GM23338 (cell line): ENCODE results near the gene LIMA1. TPM values are rescaled to one million over a fixed set of nuclear protein-coding genes. Genes with fewer than 3 reads are reported as not detected.

ENCODE experiments used
- ATAC-seq: fragments of 200-7000 bp; cut with Tn5 transposase; 3 replicates; pipeline ENCODE4 v1.9.1; 2020
- DNase-seq: peaks from one replicate; pipeline ENCODE4 v3.0.0-alpha.2; 2015; ENCODE audit warnings: low spot score
- H2AFZ ChIP-seq: fragments of 200-600 bp; sonication (generic); 2 replicates; pipeline ENCODE4 v1.8.0; 2016; ENCODE audit warnings: antibody characterized with exemption, mild to moderate bottlenecking, moderate library complexity
- H3F3A ChIP-seq: fragments of 200-600 bp; sonication (generic); replicated peaks from 2 replicates; pipeline ENCODE4 v1.8.0; 2017; ENCODE audit warnings: antibody characterized with exemption, mixed run types, low read depth
- H3K27ac ChIP-seq: fragments of 200-600 bp; sonication (generic); 2 replicates; pipeline ENCODE4 v1.6.1; 2016; ENCODE audit warnings: low read depth
- H3K27me3 ChIP-seq: fragments of 200-600 bp; sonication (generic); 2 replicates; pipeline ENCODE4 v1.8.0; 2016; ENCODE audit warnings: mild to moderate bottlenecking, mixed run types, moderate library complexity; ENCODE audit not compliant: insufficient read depth
- H3K36me3 ChIP-seq: fragments of 200-600 bp; sonication (generic); 2 replicates; pipeline ENCODE4 v1.8.0; 2016; ENCODE audit warnings: mild to moderate bottlenecking; ENCODE audit not compliant: insufficient read depth
- H3K4me1 ChIP-seq: fragments of 200-600 bp; sonication (generic); 2 replicates; pipeline ENCODE4 v1.8.0; 2016; ENCODE audit warnings: mild to moderate bottlenecking, moderate library complexity; ENCODE audit not compliant: insufficient read depth
- H3K4me2 ChIP-seq: fragments of 200-600 bp; sonication (generic); 2 replicates; pipeline ENCODE4 v1.7.1; 2017; ENCODE audit warnings: mixed run types
- H3K4me3 ChIP-seq: fragments of 200-600 bp; sonication (generic); 2 replicates; pipeline ENCODE4 v1.6.1; 2016; ENCODE audit warnings: mixed run types
- H3K79me2 ChIP-seq: fragments of 200-600 bp; sonication (generic); replicated peaks from 2 replicates; pipeline ENCODE4 v1.8.0; 2017; ENCODE audit warnings: mild to moderate bottlenecking; ENCODE audit not compliant: insufficient read depth
- H3K9me2 ChIP-seq: fragments of 200-600 bp; sonication (generic); 2 replicates; pipeline ENCODE4 v1.8.0; 2017; ENCODE audit not compliant: insufficient read depth
- H4K20me1 ChIP-seq: fragments of 200-600 bp; sonication (generic); replicated peaks from 2 replicates; pipeline ENCODE4 v1.8.0; 2017; ENCODE audit warnings: mild to moderate bottlenecking; ENCODE audit not compliant: insufficient read depth
- H3K27ac Mint-ChIP-seq: 2 replicates; pipeline ENCODE4 v1.8.0; 2020; ENCODE audit warnings: inconsistent platforms, mild to moderate bottlenecking, moderate library complexity, mixed read lengths
- H3K27me3 Mint-ChIP-seq: 3 replicates; pipeline ENCODE4 v1.8.0; 2022; ENCODE audit warnings: low read depth, mild to moderate bottlenecking, moderate library complexity, mixed read lengths, inconsistent platforms; ENCODE audit not compliant: insufficient read depth, poor library complexity
- H3K36me3 Mint-ChIP-seq: 3 replicates; pipeline ENCODE4 v1.8.0; 2021; ENCODE audit warnings: low read depth, mild to moderate bottlenecking, inconsistent platforms, moderate library complexity, mixed read lengths
- H3K4me1 Mint-ChIP-seq: 3 replicates; pipeline ENCODE4 v1.8.0; 2020; ENCODE audit warnings: mild to moderate bottlenecking, inconsistent platforms, mixed read lengths
- H3K4me3 Mint-ChIP-seq: 3 replicates; pipeline ENCODE4 v1.8.0; 2021; ENCODE audit warnings: moderate library complexity, mild to moderate bottlenecking, inconsistent platforms, mixed read lengths
- H3K9me3 Mint-ChIP-seq: 3 replicates; pipeline ENCODE4 v1.8.0; 2020; ENCODE audit warnings: moderate library complexity, mild to moderate bottlenecking, inconsistent platforms, mixed read lengths
- CREB1 ChIP-seq: fragments of 250-450 bp; sonication (Bioruptor Pico); IDR thresholded peaks from 2 replicates; pipeline ENCODE4 v1.5.0; 2020; ENCODE audit warnings: low read depth, mild to moderate bottlenecking, moderate library complexity
- CTCF ChIP-seq, 2 experiments: fragments of 200-600 bp in 1 of 2; sonication (generic) in 1 of 2; conservative IDR thresholded peaks; 2 replicates each; pipeline versions ENCODE4 v1.5.1 to v1.6.1; 2016 to 2017; ENCODE audit warnings: antibody characterized with exemption in 2 of 2, low read depth in 2 of 2, mild to moderate bottlenecking in 2 of 2, moderate library complexity in 1 of 2
- EZH2 ChIP-seq: fragments of 200-600 bp; sonication (generic); IDR thresholded peaks from one replicate; pipeline ENCODE4 v1.8.0; 2017; ENCODE audit warnings: antibody characterized with exemption, mild to moderate bottlenecking, low read depth; ENCODE audit not compliant: unreplicated experiment
- EZH2phosphoT487 ChIP-seq: fragments of 200-600 bp; sonication (generic); IDR thresholded peaks from one replicate; pipeline ENCODE4 v1.8.1; 2018; ENCODE audit warnings: antibody characterized with exemption; ENCODE audit not compliant: unreplicated experiment
- JUNB ChIP-seq: IDR thresholded peaks from one replicate; pipeline ENCODE4 v1.6.1; 2016; ENCODE audit warnings: antibody characterized with exemption; ENCODE audit not compliant: unreplicated experiment
- NANOG ChIP-seq: IDR thresholded peaks from 2 replicates; pipeline ENCODE4 v1.6.1; 2016; ENCODE audit warnings: antibody characterized with exemption, borderline replicate concordance
- ZNF331 ChIP-seq: fragments of 250-450 bp; sonication (Bioruptor Pico); IDR thresholded peaks from 2 replicates; pipeline ENCODE4 v1.5.0; 2020; ENCODE audit warnings: low read depth, mild to moderate bottlenecking, moderate library complexity
- ZNF462 ChIP-seq: fragments of 250-450 bp; sonication (Bioruptor Pico); IDR thresholded peaks from 2 replicates; pipeline ENCODE4 v1.5.0; 2020; ENCODE audit warnings: mild to moderate bottlenecking, moderate library complexity
- polyA plus RNA-seq: library from polyadenylated mRNA; unstranded; fragments of >200 nt; fragmentation: Nextera tagmentation; extraction: Ambion mirVana; gene quantifications from 2 replicates; pipeline ENCODE4 v1.2.1, GENCODE V29; 2016
- total RNA-seq: library from RNA; depleted of rRNA; stranded (reverse); fragments of >200 nt; shearing (Covaris generic); gene quantifications from 2 replicates; pipeline ENCODE4 v1.2.3, GENCODE V29; 2014
- TF ChIP-seq, protein P1 (sequence below): IDR thresholded peaks from 2 replicates; pipeline ENCODE4 v1.6.1; 2016; ENCODE audit warnings: antibody characterized with exemption

LIMA1 gene
- total and polyA plus RNA-seq, 2 experiments from 2014 or later = 27.7 to 29.6 TPM

- TF ChIP-seq EZH2phosphoT487 (no peak), CTCF (conservative IDR thresholded peaks at IDR 0.05; ENCODE audit: low read depth in 2 of 2) (no peak; a peak in 1 of 4 replicates), JUNB (no peak), EZH2 (no peak)
Observed at GRCh38 chr12:50317203-50317602, 33.9 kb upstream of the LIMA1 start (continued).

DNA sequence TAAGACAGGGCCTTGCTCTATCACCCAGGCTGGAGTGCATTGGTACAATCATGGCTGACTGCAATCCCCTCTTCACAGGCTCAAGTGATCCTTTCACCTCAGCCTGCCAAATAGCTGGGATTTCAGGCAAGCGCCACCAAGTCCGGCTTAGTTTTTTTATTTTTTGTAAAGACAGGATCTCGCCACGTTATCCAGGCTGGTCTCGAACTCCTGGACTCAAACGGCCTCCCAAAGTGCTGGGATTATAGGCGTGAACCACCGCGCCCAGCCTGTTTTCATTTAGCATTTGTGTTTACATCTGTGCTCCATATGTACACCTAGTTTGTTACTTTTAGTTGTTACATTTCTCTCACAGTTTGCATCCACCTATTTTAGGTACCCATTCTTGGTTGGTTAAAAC is 32.5 kb upstream of the LIMA1 start:
- Histone ChIP-seq H3K4me3 (no peak overlapping the region), H3F3A (no peaks in the 10 kb centered on the region), H3K27me3 (no peaks in the 10 kb centered on the region), H3K27ac (no peak overlapping the region), H3K4me2 (no peak overlapping the region), H3K4me1 (0 out of 2 replicates have a peak, but pooled peaks cover under 1% of the 10 kb centered on the region), H3K36me3 (no peaks in the 10 kb centered on the region), H4K20me1 (no peaks in the 10 kb centered on the region), H3K79me2 (no peaks in the 10 kb centered on the region), H3K9me2 (no peaks in the 10 kb centered on the region), H2AFZ (no peak overlapping the region)
- H3K27me3 Mint-ChIP-seq = no peaks in the 10 kb centered on the region
- no peak overlapping the region for H3K4me3 Mint-ChIP-seq
- no peaks in the 10 kb centered on the region for H3K36me3 Mint-ChIP-seq
- no peak overlapping the region for H3K27ac Mint-ChIP-seq
- H3K9me3 Mint-ChIP-seq = no peaks in the 10 kb centered on the region
- H3K4me1 Mint-ChIP-seq = no peaks in the 10 kb centered on the region
- no peak for ATAC-seq
- DNase-seq = no peak
- TF ChIP-seq ZNF331 (CRISPR knock-in tag) (no peak), CTCF (conservative IDR thresholded peaks at IDR 0.05; ENCODE audit: low read depth in 2 of 2) (no peak), NANOG (no peak), EZH2 (no peak), JUNB (no peak), CREB1 (CRISPR knock-in tag) (no peak), ZNF462 (CRISPR knock-in tag) (no peak)
- TF ChIP-seq, protein P1, sequence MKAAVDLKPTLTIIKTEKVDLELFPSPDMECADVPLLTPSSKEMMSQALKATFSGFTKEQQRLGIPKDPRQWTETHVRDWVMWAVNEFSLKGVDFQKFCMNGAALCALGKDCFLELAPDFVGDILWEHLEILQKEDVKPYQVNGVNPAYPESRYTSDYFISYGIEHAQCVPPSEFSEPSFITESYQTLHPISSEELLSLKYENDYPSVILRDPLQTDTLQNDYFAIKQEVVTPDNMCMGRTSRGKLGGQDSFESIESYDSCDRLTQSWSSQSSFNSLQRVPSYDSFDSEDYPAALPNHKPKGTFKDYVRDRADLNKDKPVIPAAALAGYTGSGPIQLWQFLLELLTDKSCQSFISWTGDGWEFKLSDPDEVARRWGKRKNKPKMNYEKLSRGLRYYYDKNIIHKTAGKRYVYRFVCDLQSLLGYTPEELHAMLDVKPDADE = no peak
